Measurements from ENCODE around the gene SYT12.

DNA sequence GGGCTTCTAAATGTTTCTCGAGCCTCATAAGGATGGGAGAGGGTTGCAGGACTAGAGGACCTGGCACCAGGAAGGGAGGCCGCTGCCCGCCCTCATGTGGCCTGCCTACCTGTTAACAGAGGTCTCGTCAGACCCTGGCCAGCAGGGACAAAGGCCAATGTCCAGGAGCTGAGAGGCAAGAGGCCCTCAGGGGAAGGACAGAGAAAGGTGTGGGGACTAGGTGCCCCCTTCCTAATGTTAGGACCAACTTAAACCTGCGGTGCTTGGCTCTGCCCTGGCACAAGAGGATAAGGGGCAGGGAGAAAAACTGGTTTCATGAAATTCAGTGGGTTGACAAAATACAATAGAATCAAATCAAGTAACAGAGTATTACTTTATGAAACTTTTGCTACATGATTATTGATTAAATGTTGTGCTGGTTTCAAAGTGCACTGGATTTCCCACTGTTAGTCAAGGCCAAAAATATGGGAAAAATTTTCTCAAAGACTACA, 20.0 kb upstream of the SYT12 start:
- TF ChIP-seq RFX5 (IDR thresholded peaks at IDR 0.05; ENCODE audit: borderline replicate concordance, low read depth, low read length): no peak
- TF ChIP-seq CTCF (IDR thresholded peaks at IDR 0.05; ENCODE audit: control extremely low read depth in 1 of 3, insufficient read depth in 1 of 3, low read depth in 1 of 3, low read length in 3 of 3): no peak
- TF ChIP-seq ZNF274 (IDR thresholded peaks at IDR 0.05; ENCODE audit: borderline replicate concordance, extremely low read depth, low read length): no peak
- no peak for TF ChIP-seq EZH2 (IDR thresholded peaks at IDR 0.05; ENCODE audit: low read depth, low read length, severe bottlenecking)
- no peak for TF ChIP-seq HDAC2 (IDR thresholded peaks at IDR 0.05; ENCODE audit: borderline replicate concordance in 1 of 2, low read depth in 2 of 2, low read length in 2 of 2)
- no peak for TF ChIP-seq E2F6 (IDR thresholded peaks at IDR 0.05)
- no peak for TF ChIP-seq MAFK (IDR thresholded peaks at IDR 0.05; ENCODE audit: low read depth, low read length)
- TF ChIP-seq EP300 (IDR thresholded peaks at IDR 0.05; ENCODE audit: borderline replicate concordance in 1 of 2, low read depth in 2 of 2, low read length in 2 of 2): no peak
- TF ChIP-seq CHD2 (IDR thresholded peaks at IDR 0.05; ENCODE audit: low read length): no peak
- TF ChIP-seq USF2 (IDR thresholded peaks at IDR 0.05; ENCODE audit: low read length): no peak
